Sigmoid colon (tissue), 4 donors: ENCODE measurements around the gene CFAP99.

ENCODE experiments used
- POLR2AphosphoS5 ChIP-seq, 4 donors: sonication (generic); formaldehyde crosslinking; IDR thresholded peaks; one replicate each; pipeline ENCODE4 v1.6.1; 2017; ENCODE audit warnings: antibody characterized with exemption in 4 of 4
- TF ChIP-seq, protein P1 (sequence below), 4 experiments: fragments of 450-650 bp in 3 of 4; fragments of 200-600 bp in 1 of 4; IDR thresholded peaks; one replicate each; pipeline ENCODE4 v1.5.1; 2016 to 2019; ENCODE audit warnings: antibody characterized with exemption in 4 of 4, mild to moderate bottlenecking in 3 of 4, moderate library complexity in 2 of 4

DNA sequence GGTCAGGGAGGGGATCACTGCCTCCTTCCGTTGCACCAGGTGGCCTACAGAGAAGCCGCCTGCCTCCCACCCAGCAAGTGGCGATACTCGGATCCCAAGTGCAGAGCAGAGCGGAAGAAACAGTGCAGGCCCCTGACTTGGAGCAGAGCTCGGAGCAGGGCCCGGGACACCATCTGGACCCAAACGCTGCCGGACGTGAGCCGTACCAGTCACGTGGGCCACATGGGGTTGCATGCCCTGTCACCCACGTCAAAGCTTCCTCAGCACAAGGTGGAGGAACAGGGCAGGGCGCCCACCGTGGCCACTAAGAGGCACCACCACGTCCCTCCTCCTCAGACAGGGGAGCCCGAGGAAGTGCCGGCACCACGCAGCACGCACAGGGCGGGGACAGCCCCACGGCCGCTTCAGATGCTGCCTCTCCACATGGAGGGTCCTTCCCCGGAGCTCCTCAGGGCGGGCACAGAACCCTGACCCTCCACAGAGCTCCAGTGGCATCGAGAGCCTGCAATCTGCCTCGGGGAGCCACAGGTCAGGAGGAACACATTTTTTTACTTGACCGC lies 19.0 kb upstream of the CFAP99 start:
- TF ChIP-seq, protein P1, sequence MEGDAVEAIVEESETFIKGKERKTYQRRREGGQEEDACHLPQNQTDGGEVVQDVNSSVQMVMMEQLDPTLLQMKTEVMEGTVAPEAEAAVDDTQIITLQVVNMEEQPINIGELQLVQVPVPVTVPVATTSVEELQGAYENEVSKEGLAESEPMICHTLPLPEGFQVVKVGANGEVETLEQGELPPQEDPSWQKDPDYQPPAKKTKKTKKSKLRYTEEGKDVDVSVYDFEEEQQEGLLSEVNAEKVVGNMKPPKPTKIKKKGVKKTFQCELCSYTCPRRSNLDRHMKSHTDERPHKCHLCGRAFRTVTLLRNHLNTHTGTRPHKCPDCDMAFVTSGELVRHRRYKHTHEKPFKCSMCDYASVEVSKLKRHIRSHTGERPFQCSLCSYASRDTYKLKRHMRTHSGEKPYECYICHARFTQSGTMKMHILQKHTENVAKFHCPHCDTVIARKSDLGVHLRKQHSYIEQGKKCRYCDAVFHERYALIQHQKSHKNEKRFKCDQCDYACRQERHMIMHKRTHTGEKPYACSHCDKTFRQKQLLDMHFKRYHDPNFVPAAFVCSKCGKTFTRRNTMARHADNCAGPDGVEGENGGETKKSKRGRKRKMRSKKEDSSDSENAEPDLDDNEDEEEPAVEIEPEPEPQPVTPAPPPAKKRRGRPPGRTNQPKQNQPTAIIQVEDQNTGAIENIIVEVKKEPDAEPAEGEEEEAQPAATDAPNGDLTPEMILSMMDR (IDR thresholded peaks at IDR 0.05), result no peak
- TF ChIP-seq POLR2AphosphoS5 (IDR thresholded peaks at IDR 0.05), result no peak
